Uterus (tissue), 4 donors: ENCODE data around the gene NLGN1. TPM values are rescaled to one million over a fixed set of nuclear protein-coding genes. Genes with fewer than 3 reads are reported as not detected.

Experiments used
- DNase-seq, 2 donors: peaks; one replicate each; pipeline ENCODE4 v3.0.0-alpha.2; 2019 to 2020
- H3K27ac ChIP-seq, 2 donors: fragments of 200-600 bp; sonication (generic); 1 replicate in 1 of 2; 2 replicates in 1 of 2; pipeline ENCODE4 v1.5.1; 2016 to 2018
- H3K27me3 ChIP-seq, 2 donors: fragments of 200-600 bp; sonication (generic); one replicate each; pipeline ENCODE4 v1.5.1; 2018 to 2019; ENCODE audit warnings: control low read depth in 1 of 2
- H3K36me3 ChIP-seq, 2 donors: fragments of 200-600 bp; sonication (generic); one replicate each; pipeline ENCODE4 v1.5.1; 2019; ENCODE audit warnings: control low read depth in 1 of 2
- H3K4me1 ChIP-seq, 2 donors: fragments of 200-600 bp; sonication (generic); one replicate each; pipeline ENCODE4 v1.5.1; 2018 to 2019; ENCODE audit warnings: control low read depth in 1 of 2
- H3K4me3 ChIP-seq, 2 donors: fragments of 200-600 bp; sonication (generic); 1 replicate in 1 of 2; 2 replicates in 1 of 2; pipeline ENCODE4 v1.5.1; 2018 to 2019; ENCODE audit warnings: mild to moderate bottlenecking in 1 of 2
- H3K9me3 ChIP-seq, 2 donors: fragments of 200-600 bp; sonication (generic); one replicate each; pipeline ENCODE4 v1.5.1; 2019; ENCODE audit warnings: control low read depth in 1 of 2
- POLR2A ChIP-seq, 2 donors: fragments of 450-650 bp; IDR thresholded peaks; one replicate each; pipeline ENCODE4 v1.6.1; 2016; ENCODE audit warnings: antibody characterized with exemption in 2 of 2, mild to moderate bottlenecking in 1 of 2, moderate library complexity in 1 of 2
- intact Hi-C: fragments of 100-400 bp; cut with DNase I; formaldehyde crosslinking; loops from one replicate; pipeline ENCODE4 v1.15.1; 2023; ENCODE audit warnings: low total_unique reads
- total RNA-seq, 4 donors: library from RNA; depleted of rRNA in 3 of 4; stranded (reverse); fragments of >200 nt in 3 of 4; gene quantifications; one replicate each; pipeline versions ENCODE4 v1.1.0 to v1.2.4, GENCODE V29; 2014 to 2023
- TF ChIP-seq, protein P1 (sequence below), 4 experiments: fragments of 200-600 bp in 2 of 4; fragments of 450-650 bp in 2 of 4; sonication (generic) in 2 of 4; IDR thresholded peaks; one replicate each; pipeline ENCODE4 v1.5.1; 2016 to 2019; ENCODE audit warnings: antibody characterized with exemption in 4 of 4, mild to moderate bottlenecking in 2 of 4, moderate library complexity in 1 of 4
- donor health status: DM: yes; HTN: yes; CAD: no.

The NLGN1 gene
- total RNA-seq, 4 donors from 2014 or later: 3.6 to 44.8 (median 9.8) TPM

DNA sequence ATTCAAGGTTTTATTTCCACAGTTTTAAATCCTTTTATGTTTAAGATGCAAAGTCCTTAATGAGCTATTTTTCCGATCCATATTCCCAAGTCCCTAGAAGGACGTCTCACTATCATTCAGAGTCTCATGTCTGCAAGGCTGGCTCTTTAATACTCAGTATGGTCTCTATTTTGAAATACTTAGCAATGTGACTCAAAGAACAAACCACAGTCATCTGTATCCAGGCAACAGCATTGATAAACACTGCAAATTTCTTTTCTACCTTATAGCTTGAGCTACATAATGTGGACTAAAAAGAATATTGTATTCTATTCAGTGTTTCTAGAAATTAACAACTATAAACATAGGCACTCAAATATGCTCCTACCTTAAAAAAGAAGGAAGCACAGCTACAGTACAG lies 873.3 kb downstream of the NLGN1 start:
- no peak overlapping the region for H3K27ac ChIP-seq
- no peaks in the 10 kb centered on the region for H3K36me3 ChIP-seq
- TF ChIP-seq, protein P1, sequence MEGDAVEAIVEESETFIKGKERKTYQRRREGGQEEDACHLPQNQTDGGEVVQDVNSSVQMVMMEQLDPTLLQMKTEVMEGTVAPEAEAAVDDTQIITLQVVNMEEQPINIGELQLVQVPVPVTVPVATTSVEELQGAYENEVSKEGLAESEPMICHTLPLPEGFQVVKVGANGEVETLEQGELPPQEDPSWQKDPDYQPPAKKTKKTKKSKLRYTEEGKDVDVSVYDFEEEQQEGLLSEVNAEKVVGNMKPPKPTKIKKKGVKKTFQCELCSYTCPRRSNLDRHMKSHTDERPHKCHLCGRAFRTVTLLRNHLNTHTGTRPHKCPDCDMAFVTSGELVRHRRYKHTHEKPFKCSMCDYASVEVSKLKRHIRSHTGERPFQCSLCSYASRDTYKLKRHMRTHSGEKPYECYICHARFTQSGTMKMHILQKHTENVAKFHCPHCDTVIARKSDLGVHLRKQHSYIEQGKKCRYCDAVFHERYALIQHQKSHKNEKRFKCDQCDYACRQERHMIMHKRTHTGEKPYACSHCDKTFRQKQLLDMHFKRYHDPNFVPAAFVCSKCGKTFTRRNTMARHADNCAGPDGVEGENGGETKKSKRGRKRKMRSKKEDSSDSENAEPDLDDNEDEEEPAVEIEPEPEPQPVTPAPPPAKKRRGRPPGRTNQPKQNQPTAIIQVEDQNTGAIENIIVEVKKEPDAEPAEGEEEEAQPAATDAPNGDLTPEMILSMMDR (IDR thresholded peaks at IDR 0.05): no peak
- TF ChIP-seq POLR2A (IDR thresholded peaks at IDR 0.05): no peak
- H3K4me3 ChIP-seq: no peak overlapping the region
- intact Hi-C loops: no loop called here
- H3K4me1 ChIP-seq: no peaks in the 10 kb centered on the region
- H3K27me3 ChIP-seq: no peaks in the 10 kb centered on the region
- no peaks in the 10 kb centered on the region for H3K9me3 ChIP-seq
- DNase-seq: no peak

DNA sequence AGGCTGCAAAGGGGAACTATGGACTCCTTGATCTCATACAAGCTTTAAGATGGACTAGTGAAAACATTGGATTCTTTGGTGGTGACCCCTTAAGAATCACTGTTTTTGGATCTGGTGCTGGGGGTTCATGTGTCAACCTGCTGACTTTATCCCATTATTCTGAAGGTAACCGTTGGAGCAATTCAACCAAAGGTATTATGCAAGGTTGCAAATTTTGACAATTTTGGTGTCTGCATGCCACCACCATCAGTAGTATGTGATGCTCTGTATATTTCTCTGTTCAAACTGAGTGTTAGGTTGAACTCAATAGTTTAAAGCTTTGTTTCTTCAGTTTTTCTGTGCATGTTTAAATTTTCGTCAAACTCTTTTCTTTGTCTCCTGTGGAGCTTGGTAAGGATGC lies 877.8 kb downstream of the NLGN1 start:
- H3K27ac ChIP-seq: no peak overlapping the region
- no peak overlapping the region for H3K4me3 ChIP-seq
- TF ChIP-seq POLR2A (IDR thresholded peaks at IDR 0.05): no peak
- TF ChIP-seq, protein P1 (IDR thresholded peaks at IDR 0.05): no peak
- no peaks in the 10 kb centered on the region for H3K36me3 ChIP-seq
- no peak for DNase-seq
- no peaks in the 10 kb centered on the region for H3K9me3 ChIP-seq
- H3K27me3 ChIP-seq: no peaks in the 10 kb centered on the region
- H3K4me1 ChIP-seq: no peaks in the 10 kb centered on the region
- intact Hi-C loops: no loop called here

DNA sequence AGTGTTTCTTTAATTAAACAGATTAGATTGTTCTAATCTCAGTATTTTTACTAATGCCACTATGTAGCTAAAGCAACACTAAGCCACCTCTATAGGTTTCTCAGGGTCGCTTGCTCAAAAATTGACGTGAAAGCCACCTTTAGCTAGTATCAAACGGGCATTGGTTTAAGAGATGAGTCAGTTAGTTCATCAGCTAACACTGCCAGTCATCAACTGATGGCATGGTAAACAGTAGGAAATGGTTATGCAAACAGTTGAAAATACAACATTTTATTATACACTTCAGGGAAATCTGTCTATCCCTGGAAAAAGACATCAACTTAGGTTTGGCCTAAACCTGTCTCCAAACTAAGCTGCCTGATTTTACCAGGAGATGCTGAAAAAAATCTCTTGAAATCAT lies 879.3 kb downstream of the NLGN1 start:
- no peak for TF ChIP-seq POLR2A (IDR thresholded peaks at IDR 0.05)
- TF ChIP-seq, protein P1 (IDR thresholded peaks at IDR 0.05): no peak
- H3K4me1 ChIP-seq: no peaks in the 10 kb centered on the region
- no peaks in the 10 kb centered on the region for H3K9me3 ChIP-seq
- no peak overlapping the region for H3K4me3 ChIP-seq
- H3K36me3 ChIP-seq: no peaks in the 10 kb centered on the region
- no peaks in the 10 kb centered on the region for H3K27me3 ChIP-seq
- intact Hi-C loops: no loop called here
- no peak overlapping the region for H3K27ac ChIP-seq
- no peak for DNase-seq

DNA sequence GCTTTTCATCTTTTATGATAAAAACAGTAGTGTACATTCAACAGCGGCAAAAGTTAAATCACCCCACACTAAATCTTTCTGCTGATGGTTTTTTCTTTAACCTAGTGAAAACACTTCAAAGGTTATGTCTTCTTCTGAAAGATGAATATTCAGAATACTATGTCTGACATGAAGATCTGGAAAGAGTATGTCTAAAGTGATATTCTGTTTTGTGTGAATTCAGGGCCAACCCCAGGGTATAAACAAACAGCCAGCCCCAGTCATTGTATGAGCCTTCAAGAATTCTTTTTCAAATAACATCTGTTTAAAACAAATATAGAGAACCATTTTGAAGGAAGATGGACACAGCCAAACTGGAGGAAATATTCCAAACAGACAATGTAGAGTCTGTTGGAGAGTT lies 880.5 kb downstream of the NLGN1 start:
- Histone ChIP-seq H3K27ac (no peak overlapping the region), H3K36me3 (no peaks in the 10 kb centered on the region), H3K27me3 (no peaks in the 10 kb centered on the region), H3K4me3 (no peak overlapping the region), H3K4me1 (no peaks in the 10 kb centered on the region), H3K9me3 (no peaks in the 10 kb centered on the region)
- TF ChIP-seq, protein P1 (IDR thresholded peaks at IDR 0.05): no peak
- no peak for TF ChIP-seq POLR2A (IDR thresholded peaks at IDR 0.05)
- no peak for DNase-seq
- intact Hi-C loops: no loop called here

DNA sequence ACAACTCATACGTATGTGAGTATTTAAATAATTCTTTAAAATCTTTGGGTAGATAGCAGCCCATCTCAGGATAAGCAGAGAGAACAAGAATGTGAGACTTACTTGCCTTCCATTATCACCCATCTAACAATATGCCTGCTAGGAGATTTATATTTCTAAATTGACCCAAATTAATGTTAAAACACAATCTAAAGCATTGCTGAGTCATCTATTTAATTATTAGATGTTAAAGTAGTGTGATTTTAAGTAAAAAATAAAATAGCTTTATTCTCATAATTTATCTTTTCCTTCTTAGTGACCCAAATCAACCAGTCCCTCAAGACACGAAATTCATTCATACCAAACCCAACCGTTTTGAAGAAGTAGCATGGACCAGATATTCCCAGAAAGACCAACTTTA lies 882.6 kb downstream of the NLGN1 start:
- no peak for DNase-seq
- no peak for TF ChIP-seq POLR2A (IDR thresholded peaks at IDR 0.05)
- TF ChIP-seq, protein P1 (IDR thresholded peaks at IDR 0.05): no peak
- Histone ChIP-seq H3K4me3 (no peak overlapping the region), H3K27ac (no peak overlapping the region), H3K36me3 (no peaks in the 10 kb centered on the region), H3K27me3 (no peaks in the 10 kb centered on the region), H3K4me1 (no peaks in the 10 kb centered on the region), H3K9me3 (no peaks in the 10 kb centered on the region)
- intact Hi-C loops: no loop called here
